GM12865 (cell line): ENCODE results near the gene SSRP1.
"Not testable (repeated sequence)": the region's sequence is repeated elsewhere in the genome, so short reads cannot be mapped to it uniquely, and the experiment has no call there.

Experiments
- DNase-seq: peaks from one replicate; pipeline ENCODE4 v3.0.0; 2010; ENCODE audit warnings: low read depth
- H3K4me3 ChIP-seq: 2 replicates; pipeline ENCODE4 v1.5.1; 2011; ENCODE audit warnings: mild to moderate bottlenecking, low read depth, low read length, control low read depth
- CTCF ChIP-seq: IDR thresholded peaks from 2 replicates; pipeline ENCODE4 v1.5.1; 2011; ENCODE audit warnings: low read length, control low read depth, low read depth, inconsistent platforms; ENCODE audit not compliant: insufficient read depth; ENCODE audit errors: missing control alignments

Gene SSRP1

GRCh38 chr11:57364851-57365660 lies 29.4 kb upstream of the SSRP1 start:
- DNase-seq, result no peak
- H3K4me3 ChIP-seq, result no peak overlapping the region
- TF ChIP-seq CTCF, result no peak

- no peak overlapping the region for H3K4me3 ChIP-seq
- DNase-seq, result no peak
- no peak for TF ChIP-seq CTCF
Measured at GRCh38 chr11:57363131-57364080, 27.7 kb upstream of the SSRP1 start.

- no peak overlapping the region for H3K4me3 ChIP-seq
- no peak for DNase-seq
- no peak for TF ChIP-seq CTCF
Measured at GRCh38 chr11:57361926-57362325, 26.2 kb upstream of the SSRP1 start.

GRCh38 chr11:57361420-57361819 lies 25.7 kb upstream of the SSRP1 start:
- H3K4me3 ChIP-seq, DNase-seq: not testable (repeated sequence)

GRCh38 chr11:57360991-57361390 lies 25.3 kb upstream of the SSRP1 start:
- H3K4me3 ChIP-seq, result no peak overlapping the region
- no peak for DNase-seq
- TF ChIP-seq CTCF, result no peak

- no peak overlapping the region for H3K4me3 ChIP-seq
- DNase-seq, result no peak
- TF ChIP-seq CTCF, result no peak
Measured at GRCh38 chr11:57359896-57360690, 24.4 kb upstream of the SSRP1 start.
